Neural crest cell (in vitro differentiated cells): ENCODE results near the gene MYL5. TPM values are rescaled to one million over a fixed set of nuclear protein-coding genes. Genes with fewer than 3 reads are reported as not detected.

Source experiments
- DNase-seq: peaks from one replicate; pipeline ENCODE4 v3.0.0; 2021; ENCODE audit warnings: low read depth, mixed read lengths, low spot score
- H3K27ac Mint-ChIP-seq: one replicate; pipeline ENCODE4 v1.8.0; 2021; ENCODE audit warnings: mild to moderate bottlenecking, mixed read lengths; ENCODE audit not compliant: unreplicated experiment
- H3K27me3 Mint-ChIP-seq: 2 replicates; pipeline ENCODE4 v1.8.0; 2021; ENCODE audit warnings: low read depth, mild to moderate bottlenecking, mixed read lengths
- H3K36me3 Mint-ChIP-seq: 2 replicates; pipeline ENCODE4 v1.8.0; 2021; ENCODE audit warnings: low read depth, mild to moderate bottlenecking, mixed read lengths
- H3K4me1 Mint-ChIP-seq: 2 replicates; pipeline ENCODE4 v1.8.0; 2021; ENCODE audit warnings: mixed read lengths
- H3K4me3 Mint-ChIP-seq: one replicate; pipeline ENCODE4 v1.8.0; 2021; ENCODE audit warnings: mild to moderate bottlenecking, mixed read lengths
- H3K9me3 Mint-ChIP-seq: 2 replicates; pipeline ENCODE4 v1.8.0; 2021; ENCODE audit warnings: mixed read lengths
- long read RNA-seq: library from polyadenylated mRNA; unstranded; transcript quantifications from one replicate; pipeline ENCODE4 v2.0.0, GENCODE V29; 2020
- total RNA-seq: library from RNA; stranded (reverse); gene quantifications from 2 replicates; pipeline ENCODE4 v1.2.1, GENCODE V29; 2021
- TF ChIP-seq, protein P1 (sequence below): fragments of 200-600 bp; sonication (generic); conservative IDR thresholded peaks from 2 replicates; pipeline ENCODE4 v1.5.0; 2021; ENCODE audit warnings: antibody characterized with exemption, mild to moderate bottlenecking

MYL5 gene
- 10.6 and 10.8 TPM in 2 replicates for total RNA-seq
- long read RNA-seq, partial matches to known transcripts: 1 of 1 reads
- long read RNA-seq, other reads (novel, unspliced or antisense): 0 of 1 reads

DNA sequence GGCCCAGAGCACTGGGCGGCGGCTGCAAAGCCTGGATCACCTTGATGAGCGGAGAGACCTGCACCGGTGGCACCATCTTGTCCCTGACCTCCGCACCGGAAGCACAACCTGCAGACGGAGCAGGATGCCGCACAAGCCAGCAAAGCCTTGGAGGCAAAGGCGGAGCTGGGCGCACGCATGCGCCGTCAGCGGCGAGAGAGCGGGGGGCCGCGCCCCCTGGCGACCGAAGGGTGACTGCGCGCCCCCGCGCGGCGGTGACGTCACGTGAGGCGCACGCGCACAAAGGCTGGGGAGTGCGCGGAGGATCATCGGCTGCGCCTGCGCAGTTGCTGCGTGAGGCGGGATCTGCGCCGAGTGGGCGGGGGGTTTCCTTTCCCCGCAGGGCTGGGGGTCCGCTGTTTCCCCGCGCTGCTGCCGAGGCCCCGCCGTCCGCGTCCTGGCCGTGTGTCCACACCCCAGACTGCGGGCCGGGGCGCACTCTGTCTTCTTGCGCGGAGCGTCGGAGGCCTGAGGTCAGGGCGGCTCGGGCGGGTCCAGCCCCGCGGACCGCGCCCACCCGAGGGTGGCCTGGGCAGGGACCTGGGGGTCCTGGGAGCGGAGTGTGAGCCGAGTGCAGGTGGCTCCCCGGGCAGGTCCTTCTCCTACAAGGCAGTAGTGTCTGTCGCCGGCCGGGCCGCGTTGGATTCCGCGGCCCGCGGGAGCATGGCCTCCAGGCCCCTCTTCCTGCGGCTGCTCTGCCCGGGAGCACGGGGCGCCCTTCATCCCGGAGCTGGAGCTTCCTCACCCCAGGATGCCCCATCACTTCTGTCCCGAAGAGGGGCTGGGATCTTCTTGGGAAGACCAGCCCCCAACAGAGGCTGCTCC lies at the start of gene MYL5, which contains the start of gene ATP5ME:
MYL5 (plus strand) TSS at position 371 of the 864 bp plus-strand sequence. CDS start 3,485 bp downstream, outside the sequence.
ATP5ME (minus strand) TSS at position 105 of the 864 bp plus-strand sequence; CDS start at position 76, 29 bp downstream.
- no peaks in the 10 kb centered on the region for H3K27me3 Mint-ChIP-seq
- H3K36me3 Mint-ChIP-seq: peaks cover 7% of the 10 kb centered on the region
- no peak within 1 kb of the TSS for H3K27ac Mint-ChIP-seq
- DNase-seq: peak; percentile 96
- TF ChIP-seq, protein P1, sequence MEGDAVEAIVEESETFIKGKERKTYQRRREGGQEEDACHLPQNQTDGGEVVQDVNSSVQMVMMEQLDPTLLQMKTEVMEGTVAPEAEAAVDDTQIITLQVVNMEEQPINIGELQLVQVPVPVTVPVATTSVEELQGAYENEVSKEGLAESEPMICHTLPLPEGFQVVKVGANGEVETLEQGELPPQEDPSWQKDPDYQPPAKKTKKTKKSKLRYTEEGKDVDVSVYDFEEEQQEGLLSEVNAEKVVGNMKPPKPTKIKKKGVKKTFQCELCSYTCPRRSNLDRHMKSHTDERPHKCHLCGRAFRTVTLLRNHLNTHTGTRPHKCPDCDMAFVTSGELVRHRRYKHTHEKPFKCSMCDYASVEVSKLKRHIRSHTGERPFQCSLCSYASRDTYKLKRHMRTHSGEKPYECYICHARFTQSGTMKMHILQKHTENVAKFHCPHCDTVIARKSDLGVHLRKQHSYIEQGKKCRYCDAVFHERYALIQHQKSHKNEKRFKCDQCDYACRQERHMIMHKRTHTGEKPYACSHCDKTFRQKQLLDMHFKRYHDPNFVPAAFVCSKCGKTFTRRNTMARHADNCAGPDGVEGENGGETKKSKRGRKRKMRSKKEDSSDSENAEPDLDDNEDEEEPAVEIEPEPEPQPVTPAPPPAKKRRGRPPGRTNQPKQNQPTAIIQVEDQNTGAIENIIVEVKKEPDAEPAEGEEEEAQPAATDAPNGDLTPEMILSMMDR: peak; percentile 96
- no peaks in the 10 kb centered on the region for H3K9me3 Mint-ChIP-seq
- H3K4me3 Mint-ChIP-seq: peak within 1 kb of the TSS; percentile 90
- peaks cover 7% of the 10 kb centered on the region for H3K4me1 Mint-ChIP-seq

GRCh38 chr4:624705-625590 lies 49.4 kb upstream of the MYL5 start, which contains the start of gene PDE6B:
PDE6B (plus strand) TSS chr4:625573; CDS start chr4:625627, 54 bp downstream.
- Mint-ChIP-seq H3K27me3 (peaks cover 15% of the 10 kb centered on the region), H3K9me3 (peaks cover 2% of the 10 kb centered on the region), H3K4me1 (peaks cover 3% of the 10 kb centered on the region), H3K4me3 (no peak within 1 kb of the TSS), H3K36me3 (no peaks in the 10 kb centered on the region), H3K27ac (no peak within 1 kb of the TSS)
- TF ChIP-seq, protein P1: no peak
- DNase-seq: no peak

DNA sequence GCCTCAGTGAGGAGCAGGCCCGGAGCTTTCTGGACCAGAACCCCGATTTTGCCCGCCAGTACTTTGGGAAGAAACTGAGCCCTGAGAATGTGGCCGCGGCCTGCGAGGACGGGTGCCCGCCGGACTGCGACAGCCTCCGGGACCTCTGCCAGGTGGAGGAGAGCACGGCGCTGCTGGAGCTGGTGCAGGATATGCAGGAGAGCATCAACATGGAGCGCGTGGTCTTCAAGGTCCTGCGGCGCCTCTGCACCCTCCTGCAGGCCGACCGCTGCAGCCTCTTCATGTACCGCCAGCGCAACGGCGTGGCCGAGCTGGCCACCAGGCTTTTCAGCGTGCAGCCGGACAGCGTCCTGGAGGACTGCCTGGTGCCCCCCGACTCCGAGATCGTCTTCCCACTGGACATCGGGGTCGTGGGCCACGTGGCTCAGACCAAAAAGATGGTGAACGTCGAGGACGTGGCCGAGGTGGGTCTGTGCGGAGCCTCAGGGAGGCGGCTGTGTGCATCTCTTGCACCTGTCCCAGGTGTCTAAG lies 48.6 kb upstream of the MYL5 start:
- H3K9me3 Mint-ChIP-seq: peaks cover 2% of the 10 kb centered on the region
- peaks cover 3% of the 10 kb centered on the region for H3K4me1 Mint-ChIP-seq
- no peaks in the 10 kb centered on the region for H3K36me3 Mint-ChIP-seq
- no peak for DNase-seq
- H3K27ac Mint-ChIP-seq: no peak overlapping the region
- TF ChIP-seq, protein P1: no peak
- peaks cover 10% of the 10 kb centered on the region for H3K27me3 Mint-ChIP-seq
- H3K4me3 Mint-ChIP-seq: no peak overlapping the region

- H3K27me3 Mint-ChIP-seq: peaks cover 6% of the 10 kb centered on the region
- TF ChIP-seq, protein P1: no peak
- no peak overlapping the region for H3K4me3 Mint-ChIP-seq
- H3K9me3 Mint-ChIP-seq: peaks cover 7% of the 10 kb centered on the region
- H3K27ac Mint-ChIP-seq: no peak overlapping the region
- peaks cover 3% of the 10 kb centered on the region for H3K4me1 Mint-ChIP-seq
- peaks cover 4% of the 10 kb centered on the region for H3K36me3 Mint-ChIP-seq
- DNase-seq: no peak
These were observed 47.9 kb upstream of the MYL5 start for GRCh38 chr4:626201-627091.
